ENCODE results near the gene ZNF524.
A peak's percentile ranks its signal among the peaks of the same experiment; 100 is the strongest.

The ZNF524 gene

DNA sequence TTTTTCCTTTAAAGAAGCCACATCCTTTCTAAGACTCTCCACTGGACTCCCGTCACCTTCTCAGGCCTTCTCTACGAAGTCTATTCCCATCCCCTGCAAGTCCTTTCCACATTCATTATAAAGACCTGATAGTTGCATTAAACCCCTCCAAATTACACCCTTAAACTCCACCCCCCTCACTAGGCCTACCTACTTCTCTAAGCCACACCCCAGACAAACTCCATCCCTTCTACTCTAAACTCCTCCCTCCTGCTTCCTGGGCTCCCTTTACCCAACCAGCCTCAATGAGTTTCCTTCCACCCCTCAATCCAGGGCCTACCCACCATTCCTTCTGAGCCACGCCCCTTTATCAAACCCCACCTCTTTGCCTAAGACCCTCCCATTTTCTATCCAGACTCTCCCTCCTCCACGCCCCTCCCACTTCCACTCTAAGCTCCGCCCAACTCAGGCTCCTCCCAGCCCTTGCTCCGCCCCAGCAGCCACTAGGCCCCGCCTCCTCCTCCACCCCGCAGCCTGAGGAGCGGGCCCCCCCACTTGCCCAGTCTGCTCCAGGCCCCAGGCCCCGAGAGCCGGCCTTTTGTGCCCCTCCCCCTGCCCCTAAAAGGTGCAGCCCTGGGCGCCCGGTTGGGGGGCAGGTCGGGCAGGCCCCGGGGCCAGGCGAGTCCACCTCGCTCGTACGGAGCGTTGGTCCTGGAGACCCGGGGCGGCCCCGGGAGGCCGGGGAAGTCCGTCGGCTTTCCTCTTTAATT lies 1.2 kb upstream of the ZNF524 start:
- H3K4me1 ChIP-seq (ENCODE audit: insufficient read depth, low read length), result peaks cover 31% of the 10 kb centered on the region
- peak overlapping the region; percentile 83 for H2AFZ ChIP-seq (ENCODE audit: low read depth, low read length)
- peak; percentile 71 for ATAC-seq (ENCODE audit: insufficient read depth, low read depth)
- H3K9ac ChIP-seq (ENCODE audit: low read depth, low read length), result peak overlapping the region; percentile 99
- H3K36me3 ChIP-seq (ENCODE audit: insufficient read depth, low read length), result peaks cover 34% of the 10 kb centered on the region
- H3K4me3 ChIP-seq (ENCODE audit: low read depth in 1 of 2, low read length in 2 of 2), result peak overlapping the region; percentile 53 to 69
- peak overlapping the region; percentile 64 for H3K4me2 ChIP-seq (ENCODE audit: insufficient read depth, low read length)
- H3K9me3 ChIP-seq (ENCODE audit: insufficient read depth, low read length, severe bottlenecking), result no peaks in the 10 kb centered on the region
- DNase-seq, result peak; percentile 96
- H3K27ac ChIP-seq (ENCODE audit: low read length), result peak overlapping the region; percentile 99
- TF ChIP-seq, protein P1, sequence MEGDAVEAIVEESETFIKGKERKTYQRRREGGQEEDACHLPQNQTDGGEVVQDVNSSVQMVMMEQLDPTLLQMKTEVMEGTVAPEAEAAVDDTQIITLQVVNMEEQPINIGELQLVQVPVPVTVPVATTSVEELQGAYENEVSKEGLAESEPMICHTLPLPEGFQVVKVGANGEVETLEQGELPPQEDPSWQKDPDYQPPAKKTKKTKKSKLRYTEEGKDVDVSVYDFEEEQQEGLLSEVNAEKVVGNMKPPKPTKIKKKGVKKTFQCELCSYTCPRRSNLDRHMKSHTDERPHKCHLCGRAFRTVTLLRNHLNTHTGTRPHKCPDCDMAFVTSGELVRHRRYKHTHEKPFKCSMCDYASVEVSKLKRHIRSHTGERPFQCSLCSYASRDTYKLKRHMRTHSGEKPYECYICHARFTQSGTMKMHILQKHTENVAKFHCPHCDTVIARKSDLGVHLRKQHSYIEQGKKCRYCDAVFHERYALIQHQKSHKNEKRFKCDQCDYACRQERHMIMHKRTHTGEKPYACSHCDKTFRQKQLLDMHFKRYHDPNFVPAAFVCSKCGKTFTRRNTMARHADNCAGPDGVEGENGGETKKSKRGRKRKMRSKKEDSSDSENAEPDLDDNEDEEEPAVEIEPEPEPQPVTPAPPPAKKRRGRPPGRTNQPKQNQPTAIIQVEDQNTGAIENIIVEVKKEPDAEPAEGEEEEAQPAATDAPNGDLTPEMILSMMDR (IDR thresholded peaks at IDR 0.05; ENCODE audit: borderline replicate concordance, extremely low read depth, low read length, poor library complexity, severe bottlenecking), result no peak
- peaks cover 17% of the 10 kb centered on the region for H3K79me2 ChIP-seq (ENCODE audit: insufficient read depth, low read length)
- no peaks in the 10 kb centered on the region for H4K20me1 ChIP-seq (ENCODE audit: insufficient read depth, low read length)
- no peaks in the 10 kb centered on the region for H3K27me3 ChIP-seq (ENCODE audit: insufficient read depth, low read length, poor library complexity)

DNA sequence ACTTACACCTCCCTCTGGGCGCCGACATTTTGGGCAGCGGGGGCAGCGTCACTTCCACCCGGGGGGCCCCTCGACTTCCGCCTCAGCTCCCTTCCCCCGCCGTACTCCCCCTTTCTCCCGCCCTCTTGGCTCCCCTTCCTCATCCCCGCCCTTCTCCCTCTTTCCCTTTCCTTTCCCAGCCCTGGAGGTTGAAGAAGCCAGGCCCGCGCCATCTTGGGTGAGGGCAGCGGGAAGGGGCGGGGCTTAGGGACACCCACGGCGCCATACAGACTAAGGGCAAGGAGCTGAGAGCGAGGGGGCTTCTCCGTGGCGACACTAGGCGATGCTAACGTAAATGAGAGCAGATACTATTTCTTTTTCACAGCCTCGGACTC lies 633 bp upstream of the ZNF524 start, which contains the start of gene FIZ1:
Gene FIZ1 (minus strand): TSS at position 50 of the 374 bp plus-strand sequence. CDS start 1,652 bp downstream, outside the sequence.
- H3K9ac ChIP-seq (ENCODE audit: low read depth, low read length), result peak within 1 kb of the TSS; percentile 99
- no peaks in the 10 kb centered on the region for H4K20me1 ChIP-seq (ENCODE audit: insufficient read depth, low read length)
- peaks cover 17% of the 10 kb centered on the region for H3K79me2 ChIP-seq (ENCODE audit: insufficient read depth, low read length)
- no peaks in the 10 kb centered on the region for H3K27me3 ChIP-seq (ENCODE audit: insufficient read depth, low read length, poor library complexity)
- H3K4me1 ChIP-seq (ENCODE audit: insufficient read depth, low read length), result peaks cover 36% of the 10 kb centered on the region
- TF ChIP-seq, protein P1 (IDR thresholded peaks at IDR 0.05; ENCODE audit: borderline replicate concordance, extremely low read depth, low read length, poor library complexity, severe bottlenecking), result no peak
- TF ChIP-seq EZH2 (IDR thresholded peaks at IDR 0.05; ENCODE audit: borderline replicate concordance, low read depth, low read length, severe bottlenecking), result no peak
- DNase-seq (peak; percentile 99), ATAC-seq (ENCODE audit: insufficient read depth, low read depth) (peak; percentile 79)
- H3K4me2 ChIP-seq (ENCODE audit: insufficient read depth, low read length), result peak within 1 kb of the TSS; percentile 93
- no peaks in the 10 kb centered on the region for H3K9me3 ChIP-seq (ENCODE audit: insufficient read depth, low read length, severe bottlenecking)
- peaks cover 32% of the 10 kb centered on the region for H3K36me3 ChIP-seq (ENCODE audit: insufficient read depth, low read length)
- peak within 1 kb of the TSS; percentile 83 for H2AFZ ChIP-seq (ENCODE audit: low read depth, low read length)
- H3K27ac ChIP-seq (ENCODE audit: low read length), result peak within 1 kb of the TSS; percentile 99
- H3K4me3 ChIP-seq (ENCODE audit: low read depth in 1 of 2, low read length in 2 of 2), result peak within 1 kb of the TSS; percentile 53 to 76

DNA sequence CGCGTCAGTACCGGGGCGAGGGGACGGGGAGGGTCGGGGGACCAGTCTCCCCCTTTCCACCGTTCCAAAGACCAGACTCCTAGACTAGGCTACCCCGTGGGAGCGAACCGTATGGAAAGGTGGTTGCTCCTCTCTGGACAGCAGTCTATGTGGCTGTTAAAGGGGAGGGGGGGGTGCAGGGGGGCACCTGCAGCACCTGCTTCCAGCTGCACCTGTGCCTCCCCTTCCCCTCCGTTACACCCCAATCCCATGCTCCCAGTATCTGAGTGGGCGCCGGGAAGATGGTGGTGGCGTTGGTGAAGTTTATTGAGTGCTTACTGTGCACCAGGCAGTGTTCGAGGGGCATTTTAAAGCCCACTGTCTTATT lies 557 bp downstream of the ZNF524 start:
- DNase-seq (no peak), ATAC-seq (ENCODE audit: insufficient read depth, low read depth) (no peak)
- no peaks in the 10 kb centered on the region for H3K9me3 ChIP-seq (ENCODE audit: insufficient read depth, low read length, severe bottlenecking)
- H3K36me3 ChIP-seq (ENCODE audit: insufficient read depth, low read length), result peaks cover 21% of the 10 kb centered on the region
- H3K27me3 ChIP-seq (ENCODE audit: insufficient read depth, low read length, poor library complexity), result no peaks in the 10 kb centered on the region
- H3K4me1 ChIP-seq (ENCODE audit: insufficient read depth, low read length), result peaks cover 41% of the 10 kb centered on the region
- no peak for TF ChIP-seq EZH2 (IDR thresholded peaks at IDR 0.05; ENCODE audit: borderline replicate concordance, low read depth, low read length, severe bottlenecking)
- TF ChIP-seq, protein P1 (IDR thresholded peaks at IDR 0.05; ENCODE audit: borderline replicate concordance, extremely low read depth, low read length, poor library complexity, severe bottlenecking), result no peak
- H3K27ac ChIP-seq (ENCODE audit: low read length), result peak overlapping the region; percentile 93
- peak overlapping the region; percentile 81 for H2AFZ ChIP-seq (ENCODE audit: low read depth, low read length)
- peak overlapping the region; percentile 93 for H3K4me2 ChIP-seq (ENCODE audit: insufficient read depth, low read length)
- peak overlapping the region; percentile 99 for H3K9ac ChIP-seq (ENCODE audit: low read depth, low read length)
- peak overlapping the region; percentile 66 to 76; a peak in 3 of 4 replicates for H3K4me3 ChIP-seq (ENCODE audit: low read depth in 1 of 2, low read length in 2 of 2)
- H3K79me2 ChIP-seq (ENCODE audit: insufficient read depth, low read length), result peaks cover 18% of the 10 kb centered on the region
- no peaks in the 10 kb centered on the region for H4K20me1 ChIP-seq (ENCODE audit: insufficient read depth, low read length)

All from DND-41 (cell line).